Pulmonary artery endothelial cell (primary cell): ENCODE measurements around the gene SREBF2. TPM values are rescaled to one million over a fixed set of nuclear protein-coding genes. Genes with fewer than 3 reads are reported as not detected.

ENCODE experiments used
- DNase-seq: peaks from one replicate; pipeline ENCODE4 v3.0.0-alpha.2; 2011; ENCODE audit warnings: low read depth, low spot score
- total RNA-seq: library from RNA; depleted of rRNA; stranded (reverse); fragments of >200 nt; gene quantifications from 2 replicates; pipeline ENCODE4 v1.2.3, GENCODE V29; 2014

SREBF2 gene
- total RNA-seq, 1 donor from 2014 or later: 47.9 TPM

- no peak for DNase-seq
These were observed 87.5 kb downstream of the SREBF2 start for GRCh38 chr22:41920271-41920976.

GRCh38 chr22:41922328-41922727 is 89.4 kb downstream of the SREBF2 start:
- no peak for DNase-seq

GRCh38 chr22:41922940-41923594 is 90.2 kb downstream of the SREBF2 start:
- no peak for DNase-seq

- DNase-seq: no peak
These were observed 90.8 kb downstream of the SREBF2 start for GRCh38 chr22:41923595-41924276.

- no peak for DNase-seq
These were observed 93.0 kb downstream of the SREBF2 start for GRCh38 chr22:41925783-41926460.

- no peak for DNase-seq
These were observed 94.9 kb downstream of the SREBF2 start for GRCh38 chr22:41927813-41928212.

GRCh38 chr22:41928593-41929417 is 95.9 kb downstream of the SREBF2 start:
- no peak for DNase-seq

- DNase-seq: no peak
These were observed 96.5 kb downstream of the SREBF2 start for GRCh38 chr22:41929418-41929810.

- DNase-seq: no peak
These were observed 98.9 kb downstream of the SREBF2 start for GRCh38 chr22:41931701-41932269.

GRCh38 chr22:41932353-41932752 is 99.4 kb downstream of the SREBF2 start:
- DNase-seq: no peak

GRCh38 chr22:41933411-41934177 is 100.7 kb downstream of the SREBF2 start:
- DNase-seq: no peak

- no peak for DNase-seq
These were observed 101.5 kb downstream of the SREBF2 start for GRCh38 chr22:41934284-41935014.

- DNase-seq: no peak
These were observed 102.1 kb downstream of the SREBF2 start for GRCh38 chr22:41935015-41935351.

- no peak for DNase-seq
These were observed 102.6 kb downstream of the SREBF2 start for GRCh38 chr22:41935509-41935908.

- no peak for DNase-seq
These were observed 103.9 kb downstream of the SREBF2 start for GRCh38 chr22:41936894-41937169.

- DNase-seq: no peak
These were observed 107.3 kb downstream of the SREBF2 start for GRCh38 chr22:41939981-41940831.

- peak; percentile 33 for DNase-seq
These were observed 108.2 kb downstream of the SREBF2 start for GRCh38 chr22:41940832-41941765.
